ENCODE measurements around the gene SPAG16.

Gene SPAG16

GRCh38 chr2:213766465-213766901, 482.2 kb downstream of the SPAG16 start:
- no peak overlapping the region for H3K27ac ChIP-seq (replicated peaks)
- TF ChIP-seq CTCF (IDR thresholded peaks at IDR 0.05; ENCODE audit: insufficient read depth, low read length) (no peak), REST (IDR thresholded peaks at IDR 0.05; ENCODE audit: insufficient replicate concordance, low read depth) (no peak), SPI1 (IDR thresholded peaks at IDR 0.05; ENCODE audit: borderline replicate concordance, low read depth) (no peak), GABPA (IDR thresholded peaks at IDR 0.05; ENCODE audit: low read depth) (no peak), POLR2AphosphoS5 (IDR thresholded peaks at IDR 0.05; ENCODE audit: low read depth) (no peak)
- H3K27me3 ChIP-seq (ENCODE audit: insufficient read depth, poor library complexity, severe bottlenecking), result no peaks in the 10 kb centered on the region
- H3K4me3 ChIP-seq (replicated peaks; ENCODE audit: insufficient read depth, low read length), result no peak overlapping the region
- no peak for DNase-seq (ENCODE audit: low read depth in 1 of 2, low spot score in 1 of 2)

GRCh38 chr2:213787869-213788268, 503.6 kb downstream of the SPAG16 start:
- DNase-seq (ENCODE audit: low read depth in 1 of 2, low spot score in 1 of 2), result no peak

GRCh38 chr2:213789940-213790339, 505.7 kb downstream of the SPAG16 start:
- H3K4me3 ChIP-seq (replicated peaks; ENCODE audit: insufficient read depth, low read length), result no peak overlapping the region
- H3K27ac ChIP-seq (replicated peaks), result no peak overlapping the region
- TF ChIP-seq SPI1 (IDR thresholded peaks at IDR 0.05; ENCODE audit: borderline replicate concordance, low read depth), result no peak
- no peak for TF ChIP-seq GABPA (IDR thresholded peaks at IDR 0.05; ENCODE audit: low read depth)
- no peak for TF ChIP-seq CTCF (IDR thresholded peaks at IDR 0.05; ENCODE audit: insufficient read depth, low read length)
- no peak for TF ChIP-seq REST (IDR thresholded peaks at IDR 0.05; ENCODE audit: insufficient replicate concordance, low read depth)
- no peak for TF ChIP-seq POLR2AphosphoS5 (IDR thresholded peaks at IDR 0.05; ENCODE audit: low read depth)
- no peaks in the 10 kb centered on the region for H3K27me3 ChIP-seq (ENCODE audit: insufficient read depth, poor library complexity, severe bottlenecking)
- no peak for DNase-seq (ENCODE audit: low read depth in 1 of 2, low spot score in 1 of 2)

More at GRCh38 chr2:213787869-213788268, 503.6 kb downstream of the SPAG16 start:
- TF ChIP-seq REST (IDR thresholded peaks at IDR 0.05; ENCODE audit: insufficient replicate concordance, low read depth), result no peak
- no peak for TF ChIP-seq GABPA (IDR thresholded peaks at IDR 0.05; ENCODE audit: low read depth)
- TF ChIP-seq SPI1 (IDR thresholded peaks at IDR 0.05; ENCODE audit: borderline replicate concordance, low read depth), result no peak
- no peak for TF ChIP-seq POLR2AphosphoS5 (IDR thresholded peaks at IDR 0.05; ENCODE audit: low read depth)
- no peak for TF ChIP-seq CTCF (IDR thresholded peaks at IDR 0.05; ENCODE audit: insufficient read depth, low read length)
- H3K27ac ChIP-seq (replicated peaks), result no peak overlapping the region
- no peaks in the 10 kb centered on the region for H3K27me3 ChIP-seq (ENCODE audit: insufficient read depth, poor library complexity, severe bottlenecking)
- no peak overlapping the region for H3K4me3 ChIP-seq (replicated peaks; ENCODE audit: insufficient read depth, low read length)

Data from HL-60 (cell line).